H1 (cell line): Measurements from ENCODE around the gene STAMBP. TPM values are rescaled to one million over a fixed set of nuclear protein-coding genes. Genes with fewer than 3 reads are reported as not detected.

ENCODE experiments used
- CTCF ChIA-PET: fragments of 300-600 bp; sonication (Branson Sonifier 250); formaldehyde crosslinking; loops from one replicate; lab custom pipeline; 2021; ENCODE audit not compliant: partially characterized antibody; lab: Charles Lee
- POLR2A ChIA-PET: fragments of 300-600 bp; sonication (Branson Sonifier 250); formaldehyde crosslinking; loops from one replicate; lab custom pipeline; 2021; ENCODE audit warnings: inconsistent platforms; ENCODE audit not compliant: partially characterized antibody; lab: Charles Lee
- DNase-seq, 2 experiments: peaks; one replicate each; pipeline versions ENCODE4 v3.0.0 to v3.0.0-alpha.2; 2010 to 2022; ENCODE audit warnings: low spot score in 2 of 2, low read depth in 1 of 2, mixed read lengths in 1 of 2
- FAIRE-seq: peaks from 2 replicates; lab custom pipeline; 2011; peaks lifted over from hg19 to GRCh38; lab: Jason Lieb, UNC
- H2AFZ ChIP-seq: 2 replicates; pipeline ENCODE4 v1.8.1; 2012; ENCODE audit warnings: low read length, inconsistent platforms
- H2AK5ac ChIP-seq: 2 replicates; pipeline ENCODE4 v1.6.1; 2013; ENCODE audit warnings: low read depth, low read length
- H2BK120ac ChIP-seq: replicated peaks from 2 replicates; pipeline ENCODE3; 2013; ENCODE audit warnings: low read depth, low read length, inconsistent platforms
- H2BK12ac ChIP-seq: 2 replicates; pipeline ENCODE4 v1.6.1; 2013; ENCODE audit warnings: low read depth, low read length
- H2BK15ac ChIP-seq: 2 replicates; pipeline ENCODE4 v1.6.1; 2013; ENCODE audit warnings: low read length
- H2BK20ac ChIP-seq: 2 replicates; pipeline ENCODE4 v1.6.1; 2013; ENCODE audit warnings: low read length
- H2BK5ac ChIP-seq: 2 replicates; pipeline ENCODE4 v1.6.1; 2013; ENCODE audit warnings: low read depth, low read length
- H3K14ac ChIP-seq: 2 replicates; pipeline ENCODE4 v1.6.1; 2013; ENCODE audit warnings: inconsistent platforms; ENCODE audit not compliant: insufficient read length
- H3K18ac ChIP-seq: 2 replicates; pipeline ENCODE4 v1.6.1; 2013; ENCODE audit warnings: low read length; ENCODE audit errors: extremely low read depth
- H3K23ac ChIP-seq: 2 replicates; pipeline ENCODE4 v1.6.1; 2013; ENCODE audit warnings: inconsistent platforms; ENCODE audit not compliant: insufficient read length
- H3K23me2 ChIP-seq: 2 replicates; pipeline ENCODE4 v1.6.1; 2013; ENCODE audit warnings: low read depth, low read length
- H3K27ac ChIP-seq: 2 replicates; pipeline ENCODE4 v1.6.1; 2011; ENCODE audit warnings: low read depth, low read length, inconsistent platforms
- H3K27me3 ChIP-seq, 4 experiments: replicated peaks in 1 of 4; 1 replicate in 1 of 4; 2 replicates in 3 of 4; pipeline versions ENCODE4 v1.6.1 to v1.8.1; 2011 to 2013; ENCODE audit warnings: low read length in 3 of 4, mild to moderate bottlenecking in 3 of 4, inconsistent platforms in 2 of 4, mixed read lengths in 2 of 4, moderate library complexity in 1 of 4; ENCODE audit not compliant: control insufficient read depth in 3 of 4, insufficient read depth in 3 of 4; ENCODE audit errors: extremely low read depth in 1 of 4
- H3K36me3 ChIP-seq, 4 experiments: 2 replicates each; pipeline versions ENCODE4 v1.6.1 to v1.8.1; 2011 to 2013; ENCODE audit warnings: mild to moderate bottlenecking in 4 of 4, low read length in 3 of 4, moderate library complexity in 2 of 4, control low read depth in 1 of 4, inconsistent platforms in 1 of 4; ENCODE audit not compliant: insufficient read depth in 4 of 4, control insufficient read depth in 2 of 4
- H3K4ac ChIP-seq: replicated peaks from 2 replicates; pipeline ENCODE3; 2013; ENCODE audit warnings: low read length, low read depth, mixed read lengths, inconsistent platforms; ENCODE audit not compliant: insufficient read length
- H3K4me1 ChIP-seq, 4 experiments: replicated peaks in 1 of 4; 1 replicate in 1 of 4; 2 replicates in 3 of 4; pipeline versions ENCODE4 v1.6.1 to v1.8.1; 2011 to 2013; ENCODE audit warnings: low read length in 3 of 4, inconsistent platforms in 2 of 4, mixed read lengths in 1 of 4; ENCODE audit not compliant: insufficient read depth in 4 of 4, control insufficient read depth in 3 of 4
- H3K4me2 ChIP-seq, 2 experiments: 2 replicates each; pipeline versions ENCODE4 v1.6.1 to v1.8.1; 2011 to 2013; ENCODE audit warnings: low read depth in 2 of 2, low read length in 2 of 2, control low read depth in 1 of 2, inconsistent platforms in 1 of 2, mild to moderate bottlenecking in 1 of 2; ENCODE audit not compliant: insufficient read depth in 1 of 2
- H3K4me3 ChIP-seq, 4 experiments: fragments of 200-600, 300-600 bp in 1 of 4; sonication (generic), shearing (Covaris generic), sonication (Bioruptor Twin) in 1 of 4; 2 replicates each; pipeline versions ENCODE4 v1.5.1 to v1.8.1; 2011 to 2016; ENCODE audit warnings: low read length in 4 of 4, low read depth in 3 of 4, control low read depth in 2 of 4, inconsistent platforms in 2 of 4, mild to moderate bottlenecking in 2 of 4, mixed read lengths in 1 of 4, moderate library complexity in 1 of 4; ENCODE audit not compliant: insufficient read depth in 2 of 4; ENCODE audit errors: extremely low read depth in 1 of 4
- H3K56ac ChIP-seq: replicated peaks from 2 replicates; pipeline ENCODE3; 2013; ENCODE audit warnings: low read depth, mild to moderate bottlenecking, mixed read lengths, low read length, inconsistent platforms; ENCODE audit not compliant: insufficient read length
- H3K79me1 ChIP-seq: 2 replicates; pipeline ENCODE4 v1.6.1; 2013; ENCODE audit warnings: low read depth, low read length, control low read depth
- H3K79me2 ChIP-seq, 2 experiments: 2 replicates each; pipeline versions ENCODE4 v1.6.1 to v1.8.1; 2012 to 2013; ENCODE audit warnings: low read length in 2 of 2, mild to moderate bottlenecking in 2 of 2, inconsistent platforms in 1 of 2; ENCODE audit not compliant: insufficient read depth in 2 of 2, control insufficient read depth in 1 of 2
- H3K9ac ChIP-seq, 4 experiments: replicated peaks in 1 of 4; 1 replicate in 1 of 4; 2 replicates in 3 of 4; pipeline versions ENCODE4 v1.6.1 to v1.8.1; 2011 to 2013; ENCODE audit warnings: low read depth in 3 of 4, low read length in 3 of 4, control low read depth in 2 of 4, mild to moderate bottlenecking in 2 of 4, moderate library complexity in 2 of 4, inconsistent platforms in 1 of 4; ENCODE audit errors: extremely low read depth in 1 of 4
- H3K9me3 ChIP-seq, 2 experiments: 2 replicates each; pipeline versions ENCODE4 v1.6.1 to v1.8.1; 2012 to 2013; ENCODE audit warnings: mild to moderate bottlenecking in 2 of 2, moderate library complexity in 2 of 2, control low read depth in 1 of 2, inconsistent platforms in 1 of 2, low read depth in 1 of 2, low read length in 1 of 2, mixed read lengths in 1 of 2; ENCODE audit not compliant: insufficient read depth in 2 of 2
- H4K20me1 ChIP-seq, 2 experiments: replicated peaks in 1 of 2; 2 replicates each; pipeline versions ENCODE3 to v1.8.1; 2011 to 2013; ENCODE audit warnings: inconsistent platforms in 2 of 2, low read length in 2 of 2, mild to moderate bottlenecking in 1 of 2; ENCODE audit not compliant: insufficient read depth in 2 of 2, control insufficient read depth in 1 of 2
- H4K5ac ChIP-seq: 2 replicates; pipeline ENCODE4 v1.6.1; 2013; ENCODE audit warnings: low read length, low read depth, mixed read lengths, inconsistent platforms; ENCODE audit not compliant: insufficient read length
- H4K8ac ChIP-seq: 2 replicates; pipeline ENCODE4 v1.8.0; 2013; ENCODE audit warnings: mild to moderate bottlenecking, moderate library complexity, low read length, inconsistent platforms; ENCODE audit not compliant: insufficient read depth; ENCODE audit errors: extremely low read depth
- H4K91ac ChIP-seq: replicated peaks from 2 replicates; pipeline ENCODE3; 2013; ENCODE audit warnings: low read length, mixed read lengths, inconsistent platforms; ENCODE audit not compliant: insufficient read length
- BACH1 ChIP-seq: IDR thresholded peaks from 2 replicates; pipeline ENCODE4 v1.6.1; 2012; ENCODE audit warnings: low read length, improper control_type of control experiment
- CBX8 ChIP-seq: fragments of 300-800, 300-1000 bp; sonication (generic); IDR thresholded peaks from 2 replicates; pipeline ENCODE4 v1.7.1; 2016; ENCODE audit warnings: low read depth, low read length, borderline replicate concordance
- CEBPB ChIP-seq: IDR thresholded peaks from 2 replicates; pipeline ENCODE4 v1.6.1; 2012; ENCODE audit warnings: low read depth, low read length
- CHD1 ChIP-seq: IDR thresholded peaks from 2 replicates; pipeline ENCODE4 v1.6.1; 2012; ENCODE audit warnings: low read depth, low read length, improper control_type of control experiment
- CHD2 ChIP-seq: IDR thresholded peaks from 2 replicates; pipeline ENCODE4 v1.6.1; 2012; ENCODE audit warnings: low read length, improper control_type of control experiment
- HDAC6 ChIP-seq: IDR thresholded peaks from one replicate; pipeline ENCODE4 v1.7.1; 2012; ENCODE audit warnings: low read depth, mild to moderate bottlenecking, inconsistent platforms, low read length, moderate library complexity
- JUN ChIP-seq: IDR thresholded peaks from 2 replicates; pipeline ENCODE4 v1.6.1; 2011; ENCODE audit warnings: low read depth, mild to moderate bottlenecking, improper control_type of control experiment, low read length
- NANOG ChIP-seq: IDR thresholded peaks from 2 replicates; pipeline ENCODE4 v1.6.1; 2011; ENCODE audit warnings: low read length, low read depth, mild to moderate bottlenecking, inconsistent platforms; ENCODE audit not compliant: insufficient read depth, poor library complexity, severe bottlenecking
- PHF8 ChIP-seq: fragments of 200-600 bp; sonication (generic); conservative IDR thresholded peaks from 2 replicates; pipeline ENCODE4 v1.7.1; 2012; ENCODE audit warnings: low read depth, mild to moderate bottlenecking, inconsistent platforms, low read length, moderate library complexity
- POLR2AphosphoS5 ChIP-seq: IDR thresholded peaks from 2 replicates; pipeline ENCODE4 v1.6.1; 2011; ENCODE audit warnings: low read depth, low read length
- RAD21 ChIP-seq, 2 experiments: IDR thresholded peaks in 1 of 2; conservative IDR thresholded peaks in 1 of 2; 2 replicates each; pipeline ENCODE4 v1.6.1; 2011; ENCODE audit warnings: low read depth in 2 of 2, low read length in 2 of 2, improper control_type of control experiment in 1 of 2, inconsistent platforms in 1 of 2, mild to moderate bottlenecking in 1 of 2, moderate library complexity in 1 of 2
- RBBP5 ChIP-seq: IDR thresholded peaks from 2 replicates; pipeline ENCODE4 v1.7.1; 2012; ENCODE audit warnings: low read depth, mild to moderate bottlenecking, inconsistent platforms, low read length, moderate library complexity, borderline replicate concordance
- RXRA ChIP-seq: IDR thresholded peaks from 2 replicates; pipeline ENCODE4 v1.6.1; 2011; ENCODE audit warnings: low read depth, mild to moderate bottlenecking, low read length, moderate library complexity; ENCODE audit not compliant: insufficient read depth
- polyA plus RNA-seq, 7 experiments: library from polyadenylated mRNA; depleted of rRNA in 3 of 7; stranded (reverse) in 5 of 7; unstranded in 2 of 7; fragments of >200 nt in 5 of 7; fragments of 200-250 nt in 2 of 7; gene quantifications; 1 replicate in 5 of 7; 2 replicates in 1 of 7; 4 replicates in 1 of 7; pipeline versions ENCODE4 v1.2.1 to v1.2.3, GENCODE V29; 2011 to 2013; ENCODE audit warnings: missing spikeins in 2 of 7, mixed read lengths in 2 of 7
- total RNA-seq: library from RNA; stranded (reverse); fragmentation: NEBNext Ultra II Directional; extraction: Animal tissue kit (Norgen Biotek cat#: 25700); gene quantifications from 2 replicates; pipeline ENCODE4 v1.2.1, GENCODE V29; 2021
- TF ChIP-seq, protein P1 (sequence below): IDR thresholded peaks from 2 replicates; pipeline ENCODE4 v1.6.1; 2012; ENCODE audit warnings: low read length, inconsistent platforms

STAMBP gene
- total and polyA plus RNA-seq, 2 of the 8 experiments (the other 6 are each of a cell fraction or from before 2014, with no cell fraction given) = 35.8 to 49.7 TPM

DNA sequence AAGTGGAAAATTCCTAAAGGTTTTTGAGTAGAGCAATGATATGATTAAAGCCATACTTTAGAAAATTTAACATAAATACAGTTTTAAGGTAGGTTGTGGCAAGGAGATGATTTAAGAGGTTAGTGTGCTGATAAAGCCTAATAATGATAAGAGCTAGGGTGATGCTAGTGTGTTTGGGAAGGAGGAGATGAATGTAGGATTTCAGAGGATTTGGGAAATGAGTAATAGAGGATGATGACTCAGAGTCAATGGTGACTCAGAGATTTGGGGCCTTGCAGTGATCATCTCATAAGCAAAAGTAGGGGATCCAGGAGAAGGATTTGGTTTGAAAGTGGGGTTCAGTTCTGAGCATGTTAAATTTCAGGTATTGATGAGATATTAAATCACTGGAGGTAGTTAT, 23.3 kb downstream of the STAMBP start:
- Histone ChIP-seq H3K9me3 (no peaks in the 10 kb centered on the region), H4K8ac (no peak overlapping the region), H3K14ac (no peak overlapping the region), H2BK120ac (no peak overlapping the region), H3K18ac (no peak overlapping the region), H3K79me1 (no peaks in the 10 kb centered on the region), H3K27ac (no peak overlapping the region), H4K20me1 (peaks cover 0 to 2% of the 10 kb centered on the region in 2 experiments), H3K23me2 (no peaks in the 10 kb centered on the region; the same call in 1 of the 2 replicates), H3K56ac (no peak overlapping the region), H2AFZ (no peak overlapping the region), H4K91ac (no peak overlapping the region), H3K79me2 (no peaks in the 10 kb centered on the region), H2BK5ac (no peak overlapping the region), H3K36me3 (peaks cover 12 to 76% (median 58%) of the 10 kb centered on the region in 4 experiments; a peak in 7 of 8 replicates), H3K4ac (no peak overlapping the region), H3K27me3 (no peaks in the 10 kb centered on the region), H4K5ac (no peak overlapping the region), H2BK12ac (no peak overlapping the region), H2AK5ac (no peak overlapping the region), H2BK20ac (no peak overlapping the region), H2BK15ac (no peak overlapping the region), H3K4me2 (no peak overlapping the region), H3K4me3 (no peak overlapping the region), H3K23ac (no peak overlapping the region), H3K4me1 (no peaks in the 10 kb centered on the region), H3K9ac (no peak overlapping the region)
- ChIA-PET CTCF (interaction anchor here (0.7 to 1.5 kb wide), 6 partner anchors 9 to 398 kb away, joined by 3 to 4 read pairs (median 3); no protein-coding TSS in a partner anchor), POLR2A (interaction anchor here (1.2 kb wide), 1 partner anchor 13 kb away, joined by 3 read pairs; no protein-coding TSS in a partner anchor)
- FAIRE-seq = no peak
- DNase-seq = no peak
- TF ChIP-seq JUN (no peak), RAD21 (IDR thresholded peaks at IDR 0.05 in 1 of 2, conservative IDR thresholded peaks at IDR 0.05 in 1 of 2; ENCODE audit: low read depth in 2 of 2, low read length in 2 of 2) (no peak), CHD2 (no peak), POLR2AphosphoS5 (no peak), PHF8 (no peak), CHD1 (no peak), CBX8 (no peak), CEBPB (no peak), RBBP5 (no peak), RXRA (no peak), HDAC6 (no peak), BACH1 (no peak), NANOG (no peak)
- TF ChIP-seq, protein P1, sequence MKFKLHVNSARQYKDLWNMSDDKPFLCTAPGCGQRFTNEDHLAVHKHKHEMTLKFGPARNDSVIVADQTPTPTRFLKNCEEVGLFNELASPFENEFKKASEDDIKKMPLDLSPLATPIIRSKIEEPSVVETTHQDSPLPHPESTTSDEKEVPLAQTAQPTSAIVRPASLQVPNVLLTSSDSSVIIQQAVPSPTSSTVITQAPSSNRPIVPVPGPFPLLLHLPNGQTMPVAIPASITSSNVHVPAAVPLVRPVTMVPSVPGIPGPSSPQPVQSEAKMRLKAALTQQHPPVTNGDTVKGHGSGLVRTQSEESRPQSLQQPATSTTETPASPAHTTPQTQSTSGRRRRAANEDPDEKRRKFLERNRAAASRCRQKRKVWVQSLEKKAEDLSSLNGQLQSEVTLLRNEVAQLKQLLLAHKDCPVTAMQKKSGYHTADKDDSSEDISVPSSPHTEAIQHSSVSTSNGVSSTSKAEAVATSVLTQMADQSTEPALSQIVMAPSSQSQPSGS = no peak
